Measurements from ENCODE around the gene E2F1.

DNA sequence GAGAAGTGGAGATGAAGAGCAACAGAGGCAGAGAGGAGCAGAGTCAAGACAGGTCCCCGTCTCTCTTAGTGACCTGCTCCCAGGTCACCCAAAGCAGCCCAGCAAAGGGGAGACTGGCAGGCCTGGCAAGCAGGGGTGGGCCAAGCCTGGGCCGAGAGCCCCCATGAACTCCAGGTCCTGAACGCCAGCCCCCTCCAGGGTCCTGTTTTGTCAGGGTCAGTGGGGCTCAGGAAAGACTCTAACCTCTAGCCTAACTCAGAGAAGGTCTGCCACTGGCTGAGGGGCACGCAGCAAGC lies 13.1 kb downstream of the E2F1 start:
- TF ChIP-seq EZH2 (IDR thresholded peaks at IDR 0.05; ENCODE audit: borderline replicate concordance, insufficient read depth, low read depth, low read length, poor library complexity, severe bottlenecking) = no peak
- TF ChIP-seq, protein P1, sequence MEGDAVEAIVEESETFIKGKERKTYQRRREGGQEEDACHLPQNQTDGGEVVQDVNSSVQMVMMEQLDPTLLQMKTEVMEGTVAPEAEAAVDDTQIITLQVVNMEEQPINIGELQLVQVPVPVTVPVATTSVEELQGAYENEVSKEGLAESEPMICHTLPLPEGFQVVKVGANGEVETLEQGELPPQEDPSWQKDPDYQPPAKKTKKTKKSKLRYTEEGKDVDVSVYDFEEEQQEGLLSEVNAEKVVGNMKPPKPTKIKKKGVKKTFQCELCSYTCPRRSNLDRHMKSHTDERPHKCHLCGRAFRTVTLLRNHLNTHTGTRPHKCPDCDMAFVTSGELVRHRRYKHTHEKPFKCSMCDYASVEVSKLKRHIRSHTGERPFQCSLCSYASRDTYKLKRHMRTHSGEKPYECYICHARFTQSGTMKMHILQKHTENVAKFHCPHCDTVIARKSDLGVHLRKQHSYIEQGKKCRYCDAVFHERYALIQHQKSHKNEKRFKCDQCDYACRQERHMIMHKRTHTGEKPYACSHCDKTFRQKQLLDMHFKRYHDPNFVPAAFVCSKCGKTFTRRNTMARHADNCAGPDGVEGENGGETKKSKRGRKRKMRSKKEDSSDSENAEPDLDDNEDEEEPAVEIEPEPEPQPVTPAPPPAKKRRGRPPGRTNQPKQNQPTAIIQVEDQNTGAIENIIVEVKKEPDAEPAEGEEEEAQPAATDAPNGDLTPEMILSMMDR (IDR thresholded peaks at IDR 0.05) = no peak

All from B cell (primary cell).